ENCODE measurements around the gene GAD2. TPM values are rescaled to one million over a fixed set of nuclear protein-coding genes. Genes with fewer than 3 reads are reported as not detected.

Gene GAD2
- total RNA-seq, 1 donor, result not detected

DNA sequence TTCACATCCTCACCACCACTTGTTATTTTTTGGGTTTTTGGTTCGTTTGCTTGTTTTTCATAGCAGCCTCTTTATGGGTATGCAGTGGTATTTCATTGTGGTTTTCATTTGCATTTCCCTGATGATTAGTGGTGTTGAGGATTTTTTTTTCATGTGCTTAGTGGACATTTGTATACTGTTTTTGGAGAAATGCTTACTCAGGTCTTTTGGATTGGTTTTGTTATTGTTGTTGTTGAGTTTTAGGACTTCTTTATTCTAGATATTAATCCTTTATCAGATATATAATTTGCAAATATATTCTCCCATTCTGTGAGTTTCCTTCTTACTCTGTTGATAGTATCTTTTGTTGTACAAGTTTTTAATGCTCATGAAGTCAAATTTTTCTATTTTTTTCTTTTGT lies 42.8 kb downstream of the GAD2 start:
- DNase-seq (ENCODE audit: low read depth), result no peak
- H3K4me3 ChIP-seq (ENCODE audit: low read depth, low read length), result no peak overlapping the region
- no peak for TF ChIP-seq CTCF (IDR thresholded peaks at IDR 0.05; ENCODE audit: insufficient read depth, low read length)

DNA sequence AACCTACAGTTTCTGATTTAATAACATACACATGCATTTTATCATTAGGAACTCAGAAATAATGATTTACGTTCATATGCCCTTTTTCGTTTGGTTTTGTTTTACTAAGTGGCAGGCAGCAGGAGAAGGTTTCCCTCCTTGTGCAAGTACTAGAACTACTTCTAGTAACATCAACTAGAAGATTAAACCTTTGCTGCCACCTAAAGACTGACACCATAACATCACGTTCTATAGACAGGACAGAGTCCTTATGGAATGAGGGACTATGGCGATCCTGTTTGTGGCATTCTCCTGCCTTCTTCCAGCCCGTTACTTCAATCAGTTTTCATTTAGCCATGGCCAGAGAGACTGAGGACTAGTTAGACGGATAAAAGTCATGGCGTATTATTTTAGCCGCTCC lies 53.2 kb downstream of the GAD2 start:
- no peak overlapping the region for H3K4me3 ChIP-seq (ENCODE audit: low read depth, low read length)
- peak; percentile 4 for TF ChIP-seq CTCF (IDR thresholded peaks at IDR 0.05; ENCODE audit: insufficient read depth, low read length)
- DNase-seq (ENCODE audit: low read depth), result peak; percentile 30

- TF ChIP-seq CTCF (IDR thresholded peaks at IDR 0.05; ENCODE audit: insufficient read depth, low read length), result no peak
- no peak overlapping the region for H3K4me3 ChIP-seq (ENCODE audit: low read depth, low read length)
- DNase-seq (ENCODE audit: low read depth), result no peak
Observed at GRCh38 chr10:26274391-26274790, 57.8 kb downstream of the GAD2 start.

DNA sequence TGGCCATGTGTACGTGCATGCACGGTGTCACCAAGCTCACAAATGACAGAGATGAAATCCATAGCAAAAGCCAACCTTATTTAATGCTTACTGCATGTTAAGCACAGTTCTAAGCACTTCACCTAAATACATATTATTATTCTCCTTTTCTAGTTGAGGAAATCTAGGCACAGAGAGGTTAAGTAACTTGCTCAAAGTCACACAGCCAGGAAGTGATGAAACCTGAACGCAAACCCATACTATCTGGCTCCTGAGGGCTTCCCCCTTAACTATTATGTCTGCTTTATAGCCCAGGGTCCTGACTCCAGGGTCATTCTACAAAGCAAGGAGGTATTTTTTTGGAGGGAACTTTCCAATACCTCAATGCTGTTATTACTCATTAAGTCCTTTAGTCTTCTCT lies 61.7 kb downstream of the GAD2 start:
- TF ChIP-seq CTCF (IDR thresholded peaks at IDR 0.05; ENCODE audit: insufficient read depth, low read length), result no peak
- no peak for DNase-seq (ENCODE audit: low read depth)
- no peak overlapping the region for H3K4me3 ChIP-seq (ENCODE audit: low read depth, low read length)

DNA sequence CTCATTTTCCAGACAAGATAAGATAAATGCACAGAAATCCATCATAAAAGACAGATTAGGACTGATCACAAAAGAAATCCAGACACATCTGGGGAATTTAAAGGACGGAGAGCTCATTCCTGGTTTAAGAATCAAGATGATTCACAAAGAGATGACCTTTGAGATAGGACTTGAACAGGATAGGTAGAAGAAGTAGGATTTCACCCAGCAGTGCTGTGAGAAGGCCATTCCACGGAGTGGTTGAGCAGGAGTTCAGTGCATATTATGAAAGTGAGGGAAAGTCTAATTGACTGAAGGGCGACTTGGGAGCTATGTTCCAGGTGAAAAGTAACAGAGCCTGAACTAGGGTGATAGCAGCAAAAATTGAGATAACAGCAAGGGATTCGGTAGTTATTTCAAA lies 73.7 kb downstream of the GAD2 start:
- TF ChIP-seq CTCF (IDR thresholded peaks at IDR 0.05; ENCODE audit: insufficient read depth, low read length), result no peak
- no peak overlapping the region for H3K4me3 ChIP-seq (ENCODE audit: low read depth, low read length)
- no peak for DNase-seq (ENCODE audit: low read depth)

- no peak for DNase-seq (ENCODE audit: low read depth)
- H3K4me3 ChIP-seq (ENCODE audit: low read depth, low read length), result no peak overlapping the region
- TF ChIP-seq CTCF (IDR thresholded peaks at IDR 0.05; ENCODE audit: insufficient read depth, low read length), result no peak
Observed at GRCh38 chr10:26291721-26292480, 75.3 kb downstream of the GAD2 start.

DNA sequence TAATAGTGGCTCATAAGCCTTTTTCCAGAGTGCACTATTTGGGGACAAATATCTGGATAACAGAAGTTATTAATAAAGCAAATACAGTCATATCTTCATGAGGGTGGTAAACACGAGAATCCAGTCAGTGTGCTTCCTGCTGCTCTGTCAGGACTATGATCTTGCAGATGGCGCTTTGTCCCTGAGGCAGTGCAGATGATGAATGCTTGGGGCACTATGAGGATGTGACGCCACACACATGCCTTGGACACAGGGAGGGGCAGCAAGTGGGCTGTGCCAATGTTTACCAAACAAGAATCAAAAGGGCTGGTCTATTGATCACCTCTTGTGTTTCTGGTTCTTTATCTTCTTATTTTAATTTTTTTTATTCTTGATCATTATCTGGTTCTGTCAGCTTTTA lies 79.8 kb downstream of the GAD2 start:
- no peak for TF ChIP-seq CTCF (IDR thresholded peaks at IDR 0.05; ENCODE audit: insufficient read depth, low read length)

More for the DNA sequence above, 79.8 kb downstream of the GAD2 start:
- DNase-seq (ENCODE audit: low read depth), result no peak
- no peak overlapping the region for H3K4me3 ChIP-seq (ENCODE audit: low read depth, low read length)
